NCI-H1092 (cell line): ENCODE measurements around the gene JAGN1.
A peak's percentile ranks its signal among the peaks of the same experiment; 100 is the strongest.
"Not testable (repeated sequence)": the region's sequence is repeated elsewhere in the genome, so short reads cannot be mapped to it uniquely, and the experiment has no call there.

Experiments used
- DNase-seq: peaks from one replicate; lab custom pipeline; 2025; lab: John Stamatoyannopoulos, UW

JAGN1 gene

DNA sequence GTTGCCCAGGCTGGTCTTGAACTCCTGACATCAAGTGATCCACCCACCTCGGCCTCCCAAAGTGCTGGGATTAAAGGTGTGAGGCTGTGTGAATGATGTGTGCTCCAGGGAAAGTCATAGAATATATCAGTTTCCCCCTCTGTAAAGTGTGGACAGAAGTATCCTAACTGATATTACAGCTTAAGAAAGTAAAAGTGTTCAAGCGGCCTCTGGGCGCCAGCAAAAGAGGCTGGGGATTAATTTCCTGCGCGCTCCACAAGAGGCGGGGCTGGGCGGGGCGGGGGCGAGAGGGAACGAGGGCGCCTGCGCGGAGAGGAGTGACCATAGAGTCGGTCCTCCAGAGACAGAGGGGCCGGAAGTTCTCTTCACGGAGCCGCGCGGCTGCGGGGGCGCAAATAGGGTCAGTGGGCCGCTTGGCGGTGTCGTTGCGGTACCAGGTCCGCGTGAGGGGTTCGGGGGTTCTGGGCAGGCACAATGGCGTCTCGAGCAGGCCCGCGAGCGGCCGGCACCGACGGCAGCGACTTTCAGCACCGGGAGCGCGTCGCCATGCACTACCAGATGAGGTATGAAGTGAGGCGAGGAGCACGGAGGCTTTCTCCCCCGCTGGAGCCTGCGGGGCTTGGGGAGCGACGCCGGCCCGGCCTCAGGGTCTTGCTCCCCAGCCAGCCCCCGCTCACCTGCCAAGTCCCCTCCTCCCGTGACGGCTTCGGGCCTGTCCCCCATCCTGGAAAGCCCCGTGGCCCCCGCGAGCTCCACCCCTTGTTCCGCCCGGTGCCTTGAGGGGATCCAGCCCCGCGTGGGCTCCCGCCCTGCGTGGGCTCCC is at the start of gene JAGN1:
Gene JAGN1, plus strand, starts transcription at position 362 of the 823 bp plus-strand sequence. Its CDS starts 113 bp downstream, at position 475.
- peak; percentile 69 for DNase-seq

DNA sequence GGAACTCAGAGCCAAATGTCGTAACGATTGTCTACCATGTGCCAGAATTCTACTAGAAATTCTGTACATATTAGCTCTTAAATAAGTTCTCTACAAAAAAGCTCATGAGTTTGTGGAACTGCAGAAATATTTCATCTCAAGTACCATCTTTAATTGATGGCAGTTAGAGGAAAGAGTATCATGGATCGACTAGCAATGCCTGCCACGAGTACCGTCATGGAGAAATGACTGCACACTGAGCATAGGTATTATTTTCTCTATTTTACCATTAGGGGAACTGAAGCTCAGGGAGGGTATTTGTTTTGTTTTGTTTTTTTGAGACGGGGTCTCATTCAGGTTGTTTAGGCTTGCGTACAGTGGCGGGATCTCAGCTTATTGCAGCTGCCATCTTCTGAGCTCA is 49.4 kb upstream of the JAGN1 start:
- DNase-seq = no peak

DNA sequence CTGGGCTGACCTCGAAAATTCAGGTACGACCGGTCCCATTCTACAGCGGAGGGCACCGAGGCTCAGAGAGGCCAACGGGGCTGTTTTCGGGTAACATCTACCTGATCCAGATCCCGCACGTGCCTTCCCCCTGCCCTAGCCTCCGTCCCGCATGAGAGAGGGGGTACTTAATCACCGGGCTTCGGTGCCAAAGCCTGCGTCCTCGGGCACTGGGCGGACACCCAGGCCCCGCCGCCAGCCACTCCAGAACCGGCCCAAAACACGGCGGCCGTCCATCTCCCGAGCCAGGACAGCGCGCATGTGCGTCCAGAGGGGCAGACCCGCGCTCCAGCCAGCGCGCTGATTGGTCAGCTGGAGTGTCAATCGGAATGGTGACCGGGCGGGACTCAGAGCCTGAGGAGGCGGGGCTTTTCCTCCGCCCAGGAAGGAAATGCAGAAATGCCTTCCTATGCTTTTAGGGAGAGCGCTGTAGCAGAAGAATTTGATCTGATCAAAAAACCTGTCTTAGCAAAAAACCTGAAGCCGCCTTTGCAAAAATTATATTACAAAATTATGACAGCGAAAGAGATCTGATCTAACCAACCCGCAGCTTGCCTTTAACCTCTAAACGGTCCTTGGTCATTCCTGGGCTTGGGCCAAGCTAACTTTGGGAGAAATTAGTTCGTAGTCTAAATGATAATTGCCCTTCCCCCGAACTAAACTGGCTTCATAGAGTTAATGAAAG is 46.5 kb upstream of the JAGN1 start, which contains the start of gene RPUSD3:
Gene RPUSD3, minus strand, starts transcription at position 294 of the 724 bp plus-strand sequence. Its CDS starts 18 bp downstream, at position 276.
- DNase-seq = peak; percentile 85

DNA sequence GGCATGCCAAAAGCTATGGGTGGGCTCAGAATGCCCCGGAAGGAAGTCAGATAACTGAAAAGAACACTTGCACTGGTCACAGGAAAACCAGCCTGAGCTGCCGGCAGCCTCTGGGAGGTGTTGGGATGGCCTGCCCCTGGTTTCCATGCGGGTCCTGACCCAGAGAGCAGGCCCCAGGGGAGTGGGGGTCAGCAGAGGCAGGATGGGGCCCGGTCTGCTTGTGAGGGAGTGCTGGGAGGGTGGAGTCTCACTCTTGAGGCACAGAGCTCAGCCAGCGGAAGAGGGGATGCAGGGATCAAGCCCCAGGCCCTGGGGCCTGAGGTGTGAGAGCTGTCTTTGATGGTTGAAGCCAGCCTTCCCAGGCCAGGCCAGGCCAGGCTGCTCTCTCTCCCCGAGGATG is 44.2 kb upstream of the JAGN1 start:
- DNase-seq = no peak

DNA sequence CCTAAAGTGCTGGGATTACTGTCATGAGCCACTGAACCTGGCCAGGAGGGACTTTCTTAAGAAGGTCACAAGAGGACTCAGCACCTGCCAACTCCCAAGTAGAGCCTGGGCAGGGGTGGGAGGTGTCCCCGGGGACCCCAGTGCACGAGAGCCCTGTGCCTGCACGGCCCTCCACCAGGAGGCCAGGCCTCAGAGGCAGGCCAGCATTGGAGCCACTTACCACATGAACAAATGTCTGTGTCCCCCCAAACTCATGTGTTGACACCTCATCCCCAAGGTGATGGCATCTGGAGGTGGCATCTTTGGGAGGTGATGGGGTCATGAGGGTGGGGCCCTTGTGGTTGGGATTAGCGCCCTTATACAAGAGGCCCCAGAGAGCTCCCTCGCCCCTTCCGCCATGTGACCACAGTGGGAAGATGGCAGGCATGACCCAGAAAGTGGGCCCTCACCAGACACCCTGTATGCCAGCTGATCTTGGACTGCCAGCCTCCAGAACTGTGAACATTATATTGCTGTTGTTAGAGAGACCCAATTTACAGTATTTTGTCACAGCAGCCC is 43.4 kb upstream of the JAGN1 start:
- DNase-seq = no peak

DNA sequence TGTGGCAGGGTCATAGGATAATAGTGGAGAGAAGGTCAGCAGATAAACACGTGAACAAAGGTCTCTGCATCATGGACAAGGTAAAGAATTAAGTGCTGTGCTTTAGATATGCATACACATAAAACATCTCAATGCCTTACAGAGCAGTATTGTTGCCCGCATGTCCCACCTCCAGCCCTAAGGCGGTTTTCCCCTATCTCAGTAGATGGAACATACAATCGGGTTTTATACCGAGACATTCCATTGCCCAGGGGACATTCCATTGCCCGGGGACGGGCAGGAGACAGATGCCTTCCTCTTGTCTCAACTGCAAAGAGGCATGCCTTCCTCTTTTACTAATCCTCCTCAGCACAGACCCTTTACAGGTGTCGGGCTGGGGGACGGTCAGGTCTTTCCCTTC is 42.5 kb upstream of the JAGN1 start:
- not testable (repeated sequence) for DNase-seq

DNA sequence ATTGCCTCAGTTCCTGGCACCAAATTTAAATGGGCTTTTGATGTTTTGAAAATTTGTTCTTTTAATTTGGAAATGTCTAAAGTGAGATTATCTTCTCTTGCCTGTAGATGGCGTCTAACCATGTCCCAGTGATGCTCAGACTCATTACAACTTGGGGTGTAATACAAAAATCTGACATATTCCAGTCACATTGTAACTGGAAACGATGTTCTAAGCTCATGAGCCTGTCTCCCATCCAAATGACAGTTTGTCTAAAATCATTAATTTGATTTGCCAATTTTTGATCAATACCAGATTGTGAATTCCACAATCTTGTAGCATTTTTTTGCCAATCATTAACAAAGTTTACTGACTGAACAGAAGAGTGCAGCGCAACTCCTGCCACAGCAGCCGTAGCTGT is 41.5 kb upstream of the JAGN1 start:
- DNase-seq = not testable (repeated sequence)

DNA sequence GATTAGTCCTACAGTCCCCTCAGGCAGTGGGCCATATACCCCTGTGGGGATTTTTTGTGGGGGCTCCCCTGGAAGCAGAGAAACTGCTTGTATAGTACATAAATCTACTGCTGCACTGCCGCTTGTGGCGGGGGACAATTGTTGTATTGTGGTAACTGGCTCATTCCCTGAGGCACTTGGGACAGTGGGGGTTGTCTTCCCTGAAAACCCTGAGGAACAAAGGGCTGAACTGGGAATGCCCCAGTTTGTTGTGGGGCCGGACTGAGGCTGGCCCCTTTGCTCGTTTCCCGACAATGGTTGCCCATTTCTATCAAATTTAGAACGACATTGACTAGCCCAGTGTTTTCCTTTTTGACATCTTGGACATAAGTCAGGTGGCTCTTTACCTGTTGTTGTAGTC is 39.0 kb upstream of the JAGN1 start:
- DNase-seq = not testable (repeated sequence)

DNA sequence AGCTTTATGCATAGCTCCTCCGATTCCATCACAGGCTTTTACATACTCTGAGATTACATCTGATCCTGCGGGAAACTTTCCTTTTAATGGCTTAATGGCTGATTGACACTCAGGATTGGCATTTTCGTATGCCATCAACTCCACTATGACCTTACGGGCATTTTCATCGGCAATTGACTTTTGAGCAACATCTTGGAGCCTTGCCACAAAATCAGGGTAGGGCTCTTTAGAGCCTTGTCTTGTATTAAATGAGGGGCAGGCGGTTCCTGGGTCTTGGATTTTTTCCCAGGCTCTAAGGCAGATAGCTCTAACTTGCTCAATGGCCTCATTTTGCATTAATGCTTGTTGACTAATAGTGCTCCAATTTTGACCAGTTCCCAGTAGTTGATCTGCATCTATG is 38.5 kb upstream of the JAGN1 start:
- DNase-seq = not testable (repeated sequence)

DNA sequence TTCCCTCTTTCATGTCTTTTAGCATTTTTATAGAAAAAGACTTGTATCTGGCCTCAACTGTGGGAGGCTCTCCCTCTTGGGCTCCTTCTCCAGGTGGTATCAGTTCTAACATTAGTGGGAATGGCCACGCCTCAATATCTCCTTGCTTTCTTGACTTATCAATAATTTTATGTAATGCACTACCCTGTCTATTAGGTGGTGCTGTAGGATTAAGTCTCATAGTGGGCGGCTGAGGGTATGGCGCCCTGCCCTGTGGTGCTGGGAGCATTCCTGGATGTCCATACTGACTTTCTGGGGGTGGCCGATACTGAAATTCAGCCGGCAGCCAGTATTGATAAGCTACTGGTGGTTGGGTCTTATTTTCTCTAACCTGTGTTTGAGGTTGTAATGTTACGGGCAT is 37.9 kb upstream of the JAGN1 start:
- no peak for DNase-seq

DNA sequence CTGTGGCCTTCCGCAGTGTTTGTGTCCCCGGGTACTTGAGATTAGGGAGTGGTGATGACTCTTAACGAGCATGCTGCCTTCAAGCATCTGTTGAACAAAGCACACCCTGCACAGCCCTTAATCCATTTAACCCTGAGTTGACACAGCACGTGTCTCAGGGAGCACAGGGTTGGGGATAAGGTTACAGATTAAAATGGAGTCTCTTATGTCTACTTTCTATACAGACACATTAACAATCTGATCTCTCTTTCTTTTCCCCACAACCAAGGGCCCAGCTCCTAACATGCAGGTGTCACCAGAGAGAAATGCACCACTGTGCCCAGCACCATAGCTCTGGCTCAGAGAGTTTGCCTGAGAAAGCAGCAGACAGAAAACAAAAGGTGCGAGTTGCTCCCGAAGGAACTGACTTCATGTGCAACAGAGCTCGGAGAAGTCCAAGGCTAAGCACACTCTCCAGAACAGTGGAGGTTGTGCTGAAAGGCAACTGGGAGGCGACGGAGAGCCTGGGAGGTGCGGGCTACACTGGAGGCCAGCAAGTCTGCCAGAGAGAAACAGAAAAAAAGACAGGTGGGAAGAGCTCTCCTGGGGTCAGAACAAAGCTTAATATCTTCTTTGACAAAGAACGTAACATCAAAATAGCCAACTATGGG is 36.0 kb upstream of the JAGN1 start:
- not testable (repeated sequence) for DNase-seq

DNA sequence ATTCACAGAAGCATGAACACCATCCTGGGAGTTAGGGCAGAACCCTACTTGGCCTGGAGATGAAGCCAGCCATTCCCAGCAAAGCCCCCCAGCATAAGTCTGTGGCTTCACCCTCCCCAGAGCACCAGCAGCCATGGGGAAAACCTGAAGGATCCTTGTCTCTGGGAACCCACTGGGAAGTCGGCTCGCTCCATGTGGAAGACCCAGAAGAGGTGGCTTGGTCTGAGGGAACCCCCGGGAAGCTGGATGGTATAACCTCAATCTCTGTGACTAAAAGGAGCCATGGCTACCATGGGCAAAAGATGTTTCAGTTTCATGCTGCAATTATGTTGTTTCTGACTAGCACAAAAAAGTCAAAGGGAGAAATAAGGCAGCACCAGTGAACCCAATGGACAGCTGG is 34.8 kb upstream of the JAGN1 start:
- no peak for DNase-seq

DNA sequence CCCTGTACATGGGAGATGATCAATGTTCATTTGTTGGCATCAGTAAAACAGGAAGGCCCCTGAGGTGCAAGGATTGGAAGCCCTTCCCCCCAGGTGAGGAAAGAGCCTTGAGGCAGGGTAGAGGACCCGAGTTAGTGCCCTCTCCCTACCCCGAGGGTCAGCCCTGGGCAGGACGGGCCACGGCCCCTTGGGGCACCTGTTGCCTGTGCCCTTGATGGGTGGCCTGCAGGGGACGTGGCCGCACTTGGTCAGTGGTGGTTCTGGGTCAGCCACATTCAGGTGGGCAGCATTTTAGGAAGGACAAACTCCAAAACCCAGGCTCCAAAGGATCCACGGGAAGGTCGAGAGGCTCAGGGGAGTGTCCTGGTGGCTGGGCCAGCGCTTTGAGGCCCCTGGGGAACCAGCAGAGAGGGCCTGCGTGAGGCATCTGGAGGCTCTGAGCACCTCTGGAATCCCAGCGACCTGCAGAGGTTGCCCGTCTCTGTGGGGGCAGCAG is 30.8 kb upstream of the JAGN1 start:
- no peak for DNase-seq

DNA sequence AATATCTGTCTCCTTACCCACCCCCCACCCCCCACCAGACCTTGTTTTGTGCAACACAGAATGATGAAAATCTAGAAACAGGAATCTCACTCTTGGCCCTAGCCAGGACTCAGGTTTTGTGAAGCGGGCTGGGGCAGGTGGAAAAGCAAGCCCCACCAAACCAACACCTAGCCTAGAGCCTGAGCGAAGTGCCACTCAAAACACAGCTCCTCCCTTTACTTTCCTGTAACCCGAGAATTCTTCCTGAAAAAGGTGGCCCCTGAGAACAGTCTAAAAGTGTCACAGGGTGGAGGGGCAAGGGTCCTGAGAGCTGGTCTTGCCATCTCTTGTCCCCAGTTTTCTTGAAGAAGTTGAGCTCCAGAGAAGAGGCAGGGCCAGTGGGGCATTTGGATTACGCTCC is 29.2 kb upstream of the JAGN1 start:
- DNase-seq = no peak

DNA sequence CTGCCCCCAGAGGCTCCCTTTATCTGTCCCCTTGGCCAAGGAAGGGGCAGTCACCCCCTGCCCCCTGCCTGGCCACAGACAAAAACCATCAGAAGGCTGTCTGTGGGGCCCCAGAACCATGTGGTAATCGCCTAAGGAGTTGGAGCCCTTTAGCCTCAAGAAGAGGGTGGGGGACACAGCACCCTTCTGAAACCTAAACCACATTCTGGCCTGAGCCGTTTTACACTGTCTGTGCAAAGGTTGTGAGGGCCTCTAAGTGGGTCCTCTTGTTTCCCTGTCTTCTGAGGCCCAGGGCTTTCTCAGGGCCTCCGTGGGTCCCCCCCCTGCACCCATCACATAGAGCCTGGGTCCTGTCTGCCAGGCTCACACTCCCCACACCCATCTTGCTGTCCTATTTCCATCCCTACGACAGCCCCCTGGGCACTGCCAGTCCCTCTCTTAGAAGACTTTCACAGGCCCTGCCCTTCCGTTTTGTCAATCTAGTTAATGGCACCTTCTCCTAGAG is 28.7 kb upstream of the JAGN1 start:
- no peak for DNase-seq

DNA sequence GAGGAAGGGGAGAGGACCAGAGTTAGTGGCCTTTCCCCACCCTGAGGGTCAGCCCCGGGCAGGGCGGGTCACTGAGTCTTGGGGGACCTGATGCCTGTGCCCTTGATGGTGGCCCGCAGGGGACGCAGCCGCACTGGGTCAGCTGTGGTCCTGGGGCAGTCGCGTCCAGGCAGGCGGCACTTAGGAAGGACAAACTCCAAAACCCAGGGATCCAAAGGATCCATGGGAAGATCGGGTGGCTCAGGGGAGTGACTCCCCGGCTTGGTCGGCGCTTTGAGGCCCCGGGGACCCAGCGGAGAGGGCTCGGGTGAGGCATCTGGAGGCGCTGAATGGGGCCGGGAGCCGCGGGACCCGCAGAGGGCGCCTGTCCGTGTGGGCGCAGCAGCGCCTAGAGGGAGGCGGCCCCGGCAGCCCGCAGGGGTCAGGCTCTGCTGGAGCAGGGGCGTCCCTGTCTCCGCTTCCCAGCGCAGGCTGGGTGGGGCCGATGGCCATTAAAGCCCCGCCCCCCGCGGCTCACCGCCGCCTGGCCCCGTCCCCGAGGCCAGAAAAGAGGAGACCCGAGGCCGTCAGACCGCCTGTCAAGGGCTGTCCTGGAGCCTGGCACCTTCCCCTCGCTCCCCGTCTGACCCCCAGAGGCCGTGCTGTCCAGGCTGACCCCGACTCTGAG is 27.9 kb upstream of the JAGN1 start:
- no peak for DNase-seq

DNA sequence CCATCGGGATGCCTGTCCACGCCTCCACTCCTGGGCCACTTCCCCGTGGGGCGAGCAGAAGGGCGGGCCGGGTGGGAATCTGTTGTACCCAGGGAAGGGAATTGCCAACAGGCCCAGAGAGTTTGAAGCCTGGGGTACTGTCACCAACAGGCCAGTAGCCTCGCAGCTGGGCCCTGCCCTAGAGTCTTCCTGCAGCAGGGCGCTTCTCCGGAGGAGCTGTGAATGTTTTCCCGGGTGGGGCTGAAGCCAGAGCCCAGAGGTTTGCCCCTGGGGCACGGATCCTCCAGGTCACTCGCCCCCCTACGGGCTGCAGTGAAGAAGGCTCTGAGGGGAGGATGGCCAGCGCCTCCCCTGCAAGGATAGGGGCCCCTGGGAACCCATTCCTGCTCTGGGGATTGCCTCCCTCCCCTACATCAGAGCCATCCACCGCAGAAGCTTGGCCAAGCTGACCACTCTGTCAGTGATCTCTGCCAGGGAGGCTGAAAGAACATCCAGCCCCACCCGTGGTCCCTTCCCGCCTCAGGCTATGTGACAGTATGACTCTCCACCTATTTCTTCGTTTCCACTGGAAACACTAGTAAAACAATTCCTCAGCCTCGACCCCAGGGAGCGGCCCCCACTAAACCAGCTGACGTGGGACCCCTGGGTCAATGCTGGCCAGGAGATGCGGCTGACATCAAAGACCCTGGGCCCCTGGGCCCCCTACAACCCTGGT is 27.2 kb upstream of the JAGN1 start:
- no peak for DNase-seq

DNA sequence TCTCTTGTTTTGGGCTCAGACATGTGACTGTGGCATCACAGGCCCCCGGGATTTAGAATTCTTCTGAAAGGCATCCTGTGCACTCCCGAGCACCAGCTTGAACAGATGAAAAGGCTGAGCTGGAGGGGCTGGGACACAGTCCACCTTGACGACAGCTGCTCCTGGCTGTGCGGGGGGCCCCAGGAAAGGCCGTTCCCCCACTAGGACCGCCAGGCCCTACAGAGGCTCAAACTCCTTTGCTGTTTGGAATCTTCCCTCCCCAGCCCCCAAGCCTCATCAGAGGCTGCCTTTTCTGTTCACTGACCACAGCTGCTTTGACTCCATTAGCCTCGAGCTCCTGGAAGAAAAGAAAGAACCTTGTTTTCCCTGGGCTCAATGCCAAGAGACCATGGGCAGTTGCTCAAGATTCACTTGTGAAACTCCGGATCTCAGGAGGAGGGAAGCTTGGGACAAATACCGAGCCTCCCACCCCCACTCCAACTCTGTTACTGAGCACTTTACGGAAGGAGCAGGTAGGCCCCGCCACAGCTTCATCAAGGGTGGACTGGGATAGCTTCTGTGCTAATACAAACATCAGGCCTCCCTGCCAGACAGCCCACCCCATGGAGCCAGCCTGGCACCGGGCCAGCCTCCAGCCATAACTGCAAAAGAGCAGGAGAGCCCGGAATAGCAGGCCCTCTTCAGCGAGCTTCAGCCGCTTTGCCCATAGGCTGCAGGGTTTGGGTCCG is 26.0 kb upstream of the JAGN1 start:
- peak; percentile 77 for DNase-seq

DNA sequence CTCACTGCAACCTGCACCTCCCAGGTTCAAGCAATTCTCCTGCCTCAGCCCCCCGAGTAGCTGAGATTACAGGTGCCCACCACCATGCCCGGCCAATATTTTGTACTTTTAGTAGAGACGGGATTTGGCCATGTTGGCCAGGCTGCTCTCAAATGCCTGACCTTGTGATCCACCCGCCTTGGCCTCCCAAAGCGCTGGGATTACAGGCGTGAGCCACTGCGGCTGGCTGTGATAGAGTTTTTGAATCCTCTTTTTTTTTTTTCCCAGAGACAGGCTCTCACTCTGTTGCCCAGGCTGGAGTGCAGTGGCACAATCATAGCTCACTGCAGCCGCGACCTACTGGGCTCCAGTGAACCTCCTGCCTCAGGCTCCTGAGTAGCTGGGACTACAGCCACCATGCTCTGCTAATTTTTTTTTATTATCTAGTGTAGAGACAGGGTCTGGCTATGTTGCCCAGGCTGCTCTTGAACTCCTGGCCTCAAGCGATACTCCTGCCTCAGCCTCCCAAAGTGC is 25.2 kb upstream of the JAGN1 start:
- DNase-seq = not testable (repeated sequence)

DNA sequence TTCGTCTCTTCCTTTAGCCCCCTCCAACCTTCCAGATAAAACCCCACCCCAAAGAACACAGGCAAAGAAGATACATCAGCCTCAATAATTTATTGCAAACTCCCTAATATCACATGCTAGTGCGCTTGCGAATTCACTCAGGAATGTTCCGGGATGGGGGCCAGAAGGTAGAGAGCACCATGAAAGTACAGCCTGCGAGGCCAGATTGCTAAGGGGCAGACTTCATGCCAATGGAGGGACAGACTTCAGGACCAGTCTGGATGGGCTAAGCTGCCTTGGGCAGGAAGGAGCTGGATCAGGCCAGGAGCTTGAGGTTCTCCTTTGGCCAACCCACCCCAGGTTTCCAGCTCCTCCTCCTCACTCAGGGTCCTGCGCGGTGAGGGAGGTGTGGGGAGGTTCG is 23.8 kb upstream of the JAGN1 start:
- DNase-seq = no peak
